ENCODE data around the gene KIF5C.

Gene KIF5C

DNA sequence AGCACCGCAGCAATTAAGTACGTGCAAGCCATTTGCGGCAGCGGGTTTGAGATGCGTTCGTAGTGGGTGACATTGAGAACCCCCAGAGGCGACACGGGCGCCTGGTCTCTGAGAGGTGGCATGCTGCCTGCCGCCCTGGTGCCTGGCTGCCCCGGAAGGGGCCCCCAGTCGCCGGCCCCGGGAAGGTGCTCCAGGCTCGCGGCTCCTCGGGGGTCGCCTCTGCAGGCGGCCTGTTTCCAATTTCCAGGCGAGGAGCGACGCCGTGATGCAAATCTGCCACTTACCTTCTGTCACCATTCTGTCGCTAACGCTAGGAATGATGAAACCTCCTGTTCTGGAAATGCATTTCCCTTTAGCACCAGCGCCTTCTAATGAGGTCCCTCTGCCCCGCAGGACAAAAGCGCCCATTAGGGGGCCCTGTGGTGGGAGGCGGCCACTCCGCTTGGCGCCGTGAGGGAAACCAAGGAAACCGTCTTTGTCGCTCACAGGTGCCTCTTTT, 13.0 kb downstream of the KIF5C start:
- peak; percentile 34 for DNase-seq

- no peak for DNase-seq
Measured at GRCh38 chr2:148888986-148889385, 14.0 kb downstream of the KIF5C start.

DNA sequence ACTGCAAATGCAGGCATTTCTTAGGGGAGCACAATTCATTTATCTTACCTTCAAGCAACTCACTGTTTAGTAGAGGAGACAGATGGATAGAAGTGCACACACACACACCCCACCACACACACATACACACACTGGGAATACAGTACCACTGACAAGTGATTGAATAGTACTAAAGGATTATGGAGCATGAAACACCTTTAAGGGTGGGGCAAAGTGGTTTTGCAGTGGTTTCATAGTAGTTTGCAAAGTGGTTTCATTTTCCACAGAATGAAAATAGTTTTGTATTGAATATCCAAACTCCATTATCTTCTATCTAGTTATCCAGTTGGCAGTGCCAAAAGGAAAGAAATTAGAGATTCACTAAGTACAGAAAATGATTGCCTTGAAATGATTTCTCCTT, 18.9 kb downstream of the KIF5C start:
- no peak for DNase-seq

DNA sequence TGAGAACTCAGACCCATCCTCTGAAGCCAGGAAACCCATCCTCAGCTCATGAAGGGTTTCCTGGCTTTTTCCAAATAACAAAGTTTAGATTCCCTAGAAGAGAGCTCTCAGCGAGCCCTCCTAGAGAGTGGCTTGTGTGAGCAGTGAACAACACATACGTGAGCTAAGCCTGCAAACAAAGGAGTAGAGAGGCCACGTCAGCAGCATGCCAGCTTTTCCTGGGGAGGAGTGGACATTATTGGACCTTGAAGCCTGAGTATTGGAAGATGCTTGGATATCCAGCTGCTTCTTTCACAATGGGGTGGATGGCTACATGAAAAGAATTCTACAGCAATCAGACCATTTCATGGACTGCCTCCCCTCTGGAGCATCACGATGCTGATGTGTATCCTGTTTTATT, 21.1 kb downstream of the KIF5C start:
- peak; percentile 59 for DNase-seq

- peak; percentile 38 for DNase-seq
Measured at GRCh38 chr2:148899638-148900318, 24.8 kb downstream of the KIF5C start.

DNA sequence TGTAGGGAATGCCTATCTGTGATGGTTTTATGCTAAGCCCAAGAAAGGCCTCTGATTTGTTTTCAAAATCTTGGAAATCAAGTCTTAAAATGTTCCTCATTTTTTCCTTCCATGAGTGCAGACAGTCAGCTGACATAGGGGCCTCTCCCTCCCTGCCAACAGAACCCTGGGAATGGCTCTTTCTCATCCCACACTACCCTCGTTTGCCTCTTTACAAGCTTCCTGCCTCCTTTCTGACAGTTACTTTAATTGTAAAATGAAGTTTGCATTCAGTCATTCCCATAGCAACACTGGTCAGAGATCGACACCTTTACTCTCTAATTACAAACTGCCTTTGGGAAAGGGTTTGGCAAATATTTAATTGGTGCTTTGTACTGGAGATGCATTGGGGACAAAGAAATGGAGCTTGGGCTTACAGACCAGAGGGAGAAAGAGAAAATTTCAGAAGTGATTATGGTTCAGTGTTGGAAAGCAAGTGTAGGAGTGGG, 25.4 kb downstream of the KIF5C start:
- DNase-seq = peak; percentile 77

- peak; percentile 76 for DNase-seq
Measured at GRCh38 chr2:148901142-148901541, 26.1 kb downstream of the KIF5C start.

DNA sequence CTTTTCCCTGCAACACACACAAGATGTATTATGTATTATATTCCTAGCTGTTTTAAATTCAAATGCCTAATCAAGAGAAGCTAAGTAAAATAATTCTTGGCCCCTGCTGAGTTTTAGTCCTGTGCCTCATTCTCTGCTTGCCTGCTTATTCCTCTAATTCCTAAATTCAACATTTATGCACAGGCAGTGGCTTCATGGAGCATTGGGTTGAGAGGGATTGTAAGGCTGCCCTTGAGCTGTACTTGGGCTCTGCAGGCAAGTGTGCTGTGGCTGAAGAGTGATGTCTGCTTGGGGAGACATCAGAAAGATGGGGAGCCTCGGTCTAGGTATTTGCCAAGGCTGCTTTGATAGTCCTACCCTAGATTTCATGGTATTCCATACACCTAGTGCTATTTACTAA, 27.8 kb downstream of the KIF5C start:
- DNase-seq = no peak

DNA sequence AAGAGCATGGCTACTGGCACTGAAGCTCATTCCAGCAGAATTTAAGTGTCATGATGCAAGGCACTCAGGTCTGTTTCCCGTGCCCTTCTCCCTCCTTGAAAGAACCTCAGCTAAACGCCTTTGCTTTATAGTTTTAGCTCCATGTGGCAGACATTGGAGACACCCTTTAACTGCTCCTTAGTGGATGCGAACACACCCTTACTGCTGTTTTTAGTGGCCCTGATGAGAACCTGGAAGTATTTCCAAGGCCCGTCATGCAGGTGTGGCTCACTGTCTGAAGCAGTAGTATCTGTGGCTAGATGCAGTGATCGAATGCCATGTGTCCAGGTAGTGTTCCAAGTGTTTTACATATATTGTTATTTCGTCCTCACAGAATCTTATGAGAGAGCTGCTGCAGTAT, 28.3 kb downstream of the KIF5C start:
- no peak for DNase-seq

DNA sequence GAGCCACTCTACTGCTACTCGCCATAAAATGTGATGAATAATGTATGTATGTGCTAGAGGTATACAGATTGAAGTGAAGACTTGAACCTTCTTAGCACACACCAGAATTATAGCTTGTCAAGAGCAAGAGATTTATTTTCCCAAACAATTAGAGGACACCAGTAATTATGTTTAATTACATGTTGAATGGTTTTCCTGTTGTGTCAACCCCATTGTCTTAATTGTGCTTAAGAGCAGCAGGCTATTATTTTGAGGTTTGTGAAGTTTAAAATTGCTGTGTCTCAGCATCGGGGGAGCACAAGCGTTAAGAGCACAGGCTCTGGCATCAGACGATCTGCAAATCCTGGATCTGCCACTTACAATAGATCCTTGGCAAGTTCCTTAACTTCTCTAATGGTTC, 29.0 kb downstream of the KIF5C start:
- DNase-seq = no peak

DNA sequence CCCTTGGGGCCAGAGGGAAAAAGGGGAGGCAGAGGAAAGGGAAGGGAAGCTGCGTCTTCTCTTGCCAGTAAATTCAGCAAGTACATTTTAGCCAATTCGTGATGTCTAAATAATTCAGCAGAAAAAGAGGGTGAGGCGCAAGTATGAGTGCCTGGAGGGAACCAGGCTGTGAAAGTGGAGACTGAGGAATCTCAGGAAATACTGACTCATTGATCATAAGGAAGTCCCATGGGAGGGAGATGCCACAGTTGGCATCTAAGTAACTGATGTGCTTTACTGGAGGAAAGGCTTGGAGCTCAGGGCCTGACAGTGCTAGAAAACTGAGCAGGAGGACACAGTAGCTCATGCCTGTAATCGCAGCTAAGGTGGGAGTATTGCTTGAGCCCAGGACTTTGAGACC, 31.1 kb downstream of the KIF5C start:
- no peak for DNase-seq

DNA sequence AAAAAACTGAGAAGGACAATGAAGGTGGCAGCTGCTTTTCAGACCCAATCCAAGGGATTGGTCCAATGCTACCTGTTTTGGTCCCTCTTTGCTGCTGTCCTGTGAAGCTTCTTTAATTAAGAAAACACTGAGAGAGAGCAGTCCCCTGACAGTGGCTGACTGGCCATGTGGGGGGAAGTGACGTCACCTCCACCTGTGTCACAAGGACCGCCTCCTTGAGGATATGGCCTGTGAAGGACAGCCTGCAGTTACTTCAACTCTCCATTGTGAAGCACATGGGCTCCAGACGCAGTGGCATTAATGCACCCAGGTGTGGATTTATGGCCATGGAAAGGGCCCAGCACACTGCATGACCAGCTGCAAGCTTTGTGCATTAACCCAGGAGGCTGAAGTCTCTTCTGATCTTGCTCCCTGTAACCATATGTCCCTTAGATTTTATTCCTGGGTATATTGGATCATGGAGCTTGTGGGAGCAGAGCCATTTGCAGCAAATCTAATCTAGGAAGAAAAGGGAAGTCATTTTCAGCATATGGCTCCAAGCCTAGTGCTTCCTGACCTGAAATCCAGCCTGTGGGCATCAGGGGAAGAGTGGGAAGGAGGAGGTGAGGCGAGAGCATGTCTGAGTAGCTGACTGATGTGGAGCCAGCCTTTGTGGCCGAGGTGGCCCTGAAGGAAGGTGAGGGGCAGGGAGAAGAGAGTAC, 32.2 kb downstream of the KIF5C start:
- no peak for DNase-seq

- peak; percentile 63 for DNase-seq
Measured at GRCh38 chr2:148909114-148909513, 34.1 kb downstream of the KIF5C start.

GRCh38 chr2:148913061-148913460, 38.0 kb downstream of the KIF5C start:
- DNase-seq = no peak

DNA sequence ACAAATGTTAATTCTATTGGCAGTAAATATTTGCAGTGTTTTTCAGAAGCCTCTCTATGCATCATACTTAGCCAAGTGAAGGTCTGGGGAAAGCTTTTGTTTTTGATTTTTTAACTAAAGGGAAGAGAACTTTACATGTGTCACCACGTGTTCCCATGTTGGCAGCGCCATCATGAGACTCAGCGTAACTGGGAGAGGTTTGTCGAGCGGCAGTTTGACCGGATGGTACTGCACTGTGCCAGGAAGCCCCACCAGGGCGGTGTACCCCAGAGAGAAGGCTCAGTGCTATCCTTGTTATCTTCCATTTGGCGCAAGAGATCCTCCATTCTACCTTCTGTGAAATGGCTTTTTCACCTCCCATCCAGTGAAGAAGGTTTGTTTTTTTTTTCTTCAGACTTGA, 38.5 kb downstream of the KIF5C start:
- no peak for DNase-seq

- peak; percentile 98 for DNase-seq
Measured at GRCh38 chr2:148914463-148914862, 39.4 kb downstream of the KIF5C start.

DNA sequence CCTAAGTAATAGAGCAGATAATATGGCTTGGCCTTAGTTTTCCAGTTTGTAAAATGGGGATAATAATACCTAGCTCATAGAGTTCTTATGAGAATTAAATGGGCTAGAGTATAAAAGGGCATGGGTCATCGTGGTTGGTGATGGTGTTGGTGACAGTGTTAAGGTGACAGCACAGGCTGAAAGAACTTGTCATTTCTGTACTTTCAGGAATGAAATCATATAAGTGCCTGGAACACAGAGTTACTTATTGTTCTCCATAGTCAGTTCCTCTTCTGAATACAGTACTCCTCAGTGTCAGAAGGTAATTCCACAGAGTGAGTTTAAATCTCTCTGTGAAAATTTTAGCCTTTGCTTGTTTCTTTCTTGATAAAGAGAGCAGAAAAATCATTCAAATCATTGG, 42.4 kb downstream of the KIF5C start:
- no peak for DNase-seq

GRCh38 chr2:148918554-148918953, 43.5 kb downstream of the KIF5C start:
- DNase-seq = no peak

DNA sequence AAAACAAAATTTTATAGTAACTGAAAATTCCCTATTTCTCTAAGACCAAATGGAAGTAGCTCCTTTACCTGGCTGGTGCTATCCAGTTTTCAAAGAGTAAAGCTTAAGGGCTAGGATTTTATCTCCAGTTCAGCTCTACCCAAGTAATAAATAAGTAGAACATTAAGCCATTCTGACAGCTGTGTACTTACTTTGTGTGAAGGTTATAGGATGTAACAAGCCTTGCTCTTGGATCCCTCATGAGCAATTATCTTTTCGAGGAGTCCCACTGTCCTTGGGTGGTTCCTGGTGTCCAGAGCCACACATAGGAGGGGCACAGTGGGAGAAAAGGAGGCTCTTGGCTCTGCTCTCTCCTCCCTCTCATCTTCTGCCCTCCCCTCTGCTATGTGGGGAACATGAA, 45.5 kb downstream of the KIF5C start:
- no peak for DNase-seq

- no peak for DNase-seq
Measured at GRCh38 chr2:148922062-148922461, 47.0 kb downstream of the KIF5C start.

GRCh38 chr2:148922776-148923475, 47.9 kb downstream of the KIF5C start:
- no peak for DNase-seq

- DNase-seq = no peak
Measured at GRCh38 chr2:148924514-148925178, 49.6 kb downstream of the KIF5C start.

DNA sequence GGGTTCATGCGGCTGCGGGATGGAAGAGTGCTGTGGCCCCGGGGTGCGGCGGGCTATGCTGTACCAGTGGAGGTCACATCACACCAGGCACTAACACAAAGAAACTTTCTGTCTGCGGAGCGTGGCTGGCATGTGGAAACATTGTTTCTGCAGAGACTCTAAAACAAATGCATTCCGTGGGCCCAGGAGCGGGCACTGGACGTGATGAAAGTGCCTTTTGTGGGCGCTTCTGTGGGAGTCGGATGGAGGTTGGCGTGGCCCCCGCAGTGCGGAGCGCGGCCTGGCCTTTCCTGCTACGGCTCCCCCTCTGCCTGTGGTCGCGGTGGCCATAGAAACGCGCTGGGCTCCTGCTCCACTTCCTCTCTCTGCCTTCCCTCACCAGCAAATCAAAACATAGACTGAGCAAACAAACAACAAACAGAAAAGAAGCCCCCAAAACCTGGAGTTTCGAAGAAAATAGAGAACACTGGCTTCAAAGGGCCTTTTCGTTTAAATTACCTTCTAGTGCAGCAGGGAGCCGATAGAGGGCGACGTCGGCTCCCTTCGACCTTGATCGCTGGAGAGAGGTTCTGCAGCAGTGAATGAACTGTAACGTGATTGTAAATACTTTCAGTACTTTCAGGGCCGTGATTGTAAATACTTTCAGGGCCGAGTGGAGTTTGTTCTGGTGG, 51.4 kb downstream of the KIF5C start:
- no peak for DNase-seq
